CD4-positive, alpha-beta T cell treated with Interleukin-15 for 1 hour (primary cell): ENCODE results near the gene CLMN.

Source experiments
- DNase-seq: peaks from one replicate; pipeline ENCODE4 v3.0.0-alpha.2; 2020

CLMN gene

GRCh38 chr14:95235351-95235750 lies 84.4 kb downstream of the CLMN start:
- DNase-seq, result no peak

- no peak for DNase-seq
Measured at GRCh38 chr14:95234426-95234825, 85.3 kb downstream of the CLMN start.

DNA sequence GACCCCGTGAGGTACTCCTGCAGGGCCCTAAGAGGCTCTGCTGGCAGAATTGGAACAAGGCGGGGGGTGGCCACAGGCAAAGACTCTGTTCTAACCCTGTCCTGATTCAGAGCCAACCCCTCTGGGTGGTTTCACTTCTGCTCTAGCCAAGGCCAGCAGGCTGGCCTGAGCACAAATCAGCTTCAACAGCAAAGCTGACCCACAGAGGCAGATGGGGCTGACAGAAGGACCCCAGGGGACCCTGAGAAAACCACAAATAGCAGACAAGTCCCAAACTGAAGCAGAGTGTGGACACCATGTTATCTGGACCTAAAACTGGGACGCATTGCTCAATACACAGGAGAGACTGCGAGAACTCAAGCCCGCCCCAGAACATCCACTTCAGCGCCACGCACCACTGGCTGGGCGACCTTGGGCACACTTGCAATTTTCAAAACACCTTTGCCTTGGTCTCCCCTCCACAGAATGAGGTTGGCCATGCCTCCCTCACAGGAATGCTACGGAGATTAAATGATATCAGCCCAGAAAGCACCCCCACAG lies 85.9 kb downstream of the CLMN start:
- DNase-seq, result no peak

GRCh38 chr14:95232894-95233584 lies 86.7 kb downstream of the CLMN start:
- no peak for DNase-seq

DNA sequence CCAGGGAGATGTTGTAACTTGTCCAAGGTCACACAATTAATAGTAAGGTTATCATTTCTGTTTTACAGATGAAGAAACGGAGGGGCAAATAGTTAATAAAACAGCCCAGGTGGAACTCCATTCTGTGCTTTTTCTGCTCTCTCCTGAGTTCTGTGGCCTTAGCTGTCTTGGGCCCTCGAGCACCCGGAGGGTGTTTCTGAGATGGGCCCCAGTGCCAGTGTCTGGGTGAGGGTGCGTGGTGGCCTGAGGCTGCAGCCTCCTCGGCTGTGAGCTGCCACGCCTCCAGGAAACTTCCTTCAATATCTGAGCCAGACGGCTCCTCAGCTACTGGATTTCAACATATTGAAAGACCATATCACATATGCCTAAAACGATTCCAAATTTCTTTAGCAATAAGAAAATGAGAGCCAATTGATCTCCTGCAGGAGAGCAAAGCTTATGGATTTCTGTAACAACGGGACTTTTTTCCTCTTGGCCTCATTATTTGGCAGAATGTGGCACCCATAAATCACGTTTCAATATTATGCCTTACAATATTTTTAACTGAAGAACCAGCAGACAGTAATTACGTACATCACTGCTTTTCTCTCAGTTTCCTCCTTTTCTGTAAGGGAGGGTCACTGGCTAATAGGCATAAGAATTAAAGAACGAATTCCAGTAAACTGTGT lies 87.6 kb downstream of the CLMN start:
- DNase-seq, result no peak

DNA sequence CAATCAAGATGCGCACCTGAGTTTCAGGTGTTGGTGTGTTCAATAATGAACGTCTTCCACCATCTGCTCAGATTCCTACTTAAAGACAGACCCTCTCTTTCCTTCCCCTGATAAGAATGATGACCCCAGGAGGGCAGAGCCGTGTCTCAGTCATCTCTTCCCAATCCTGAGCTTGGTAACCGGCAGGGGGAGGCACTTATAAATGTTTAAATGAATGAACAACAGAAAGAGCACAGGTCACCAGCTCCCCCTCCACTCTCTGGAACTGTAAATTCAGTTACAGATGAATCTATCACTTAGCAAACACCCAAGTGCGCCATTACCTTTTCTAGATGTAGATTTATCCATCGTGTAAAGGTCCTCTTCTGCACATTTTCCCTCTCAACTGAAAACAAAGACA lies 90.0 kb downstream of the CLMN start:
- no peak for DNase-seq

DNA sequence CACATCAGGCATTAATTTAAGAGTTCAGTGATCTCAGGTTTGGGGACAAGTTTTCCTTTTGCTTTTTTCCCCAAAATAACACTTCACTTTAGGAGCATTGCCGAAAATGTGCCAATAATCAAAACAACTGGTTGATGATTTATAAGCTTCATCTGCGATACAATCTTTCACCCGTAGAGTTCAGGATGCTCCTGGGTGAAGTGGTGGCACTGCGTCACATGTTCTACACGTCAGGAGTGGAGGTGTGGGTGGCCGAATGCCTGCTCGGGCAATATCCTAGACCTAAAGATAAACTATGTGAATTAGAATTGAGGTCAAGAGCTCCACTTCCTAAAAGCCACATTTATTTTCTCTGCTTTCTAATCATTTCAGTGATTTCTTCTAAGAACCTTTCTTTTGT lies 91.5 kb downstream of the CLMN start:
- DNase-seq, result no peak

DNA sequence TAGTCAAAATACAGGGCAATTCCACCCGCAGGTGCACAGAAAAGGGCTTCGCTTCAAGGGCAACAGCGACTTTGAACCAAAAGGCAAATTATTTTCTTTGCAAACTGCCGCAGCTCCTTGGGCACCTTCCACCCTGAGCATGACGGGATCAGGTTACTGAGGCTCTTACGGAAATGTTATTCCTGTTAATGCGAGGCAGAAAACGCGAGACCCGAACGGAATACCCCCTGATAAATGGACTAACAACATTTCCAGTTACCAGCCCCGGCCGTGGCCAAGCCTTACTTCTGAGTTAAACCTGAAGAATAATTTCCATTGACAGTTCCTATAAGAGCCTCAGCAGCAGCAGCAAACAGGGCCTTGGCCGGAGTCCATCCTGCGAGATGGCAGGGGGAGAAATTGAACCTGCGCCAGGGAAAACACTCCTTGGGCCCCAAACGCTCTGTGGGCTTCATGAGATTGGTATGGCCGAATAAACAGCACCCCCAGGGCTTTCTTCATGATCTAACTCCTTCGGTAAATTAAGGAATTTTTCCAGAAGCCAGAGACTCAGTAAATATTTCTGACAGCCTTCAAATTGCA lies 92.3 kb downstream of the CLMN start:
- DNase-seq, result no peak

DNA sequence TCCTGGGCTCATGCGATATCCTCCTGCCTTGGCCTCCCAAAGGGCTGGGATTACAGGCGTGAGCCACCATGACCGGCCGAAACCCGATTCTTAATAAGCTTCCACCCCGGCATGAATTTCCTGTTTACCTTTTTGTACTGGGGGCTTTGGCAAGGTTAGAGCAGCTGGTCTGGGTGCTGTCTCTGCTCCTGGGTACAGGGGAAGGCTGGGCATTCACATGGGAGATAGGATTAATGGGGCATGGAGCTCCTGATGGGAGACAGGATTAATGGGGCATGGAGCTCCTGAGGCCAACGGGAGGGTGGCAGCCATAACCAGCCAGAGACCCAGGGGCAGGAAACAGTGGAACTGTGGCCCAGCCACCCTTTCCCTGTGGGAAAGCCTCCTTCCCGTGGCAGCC lies 92.9 kb downstream of the CLMN start:
- no peak for DNase-seq

DNA sequence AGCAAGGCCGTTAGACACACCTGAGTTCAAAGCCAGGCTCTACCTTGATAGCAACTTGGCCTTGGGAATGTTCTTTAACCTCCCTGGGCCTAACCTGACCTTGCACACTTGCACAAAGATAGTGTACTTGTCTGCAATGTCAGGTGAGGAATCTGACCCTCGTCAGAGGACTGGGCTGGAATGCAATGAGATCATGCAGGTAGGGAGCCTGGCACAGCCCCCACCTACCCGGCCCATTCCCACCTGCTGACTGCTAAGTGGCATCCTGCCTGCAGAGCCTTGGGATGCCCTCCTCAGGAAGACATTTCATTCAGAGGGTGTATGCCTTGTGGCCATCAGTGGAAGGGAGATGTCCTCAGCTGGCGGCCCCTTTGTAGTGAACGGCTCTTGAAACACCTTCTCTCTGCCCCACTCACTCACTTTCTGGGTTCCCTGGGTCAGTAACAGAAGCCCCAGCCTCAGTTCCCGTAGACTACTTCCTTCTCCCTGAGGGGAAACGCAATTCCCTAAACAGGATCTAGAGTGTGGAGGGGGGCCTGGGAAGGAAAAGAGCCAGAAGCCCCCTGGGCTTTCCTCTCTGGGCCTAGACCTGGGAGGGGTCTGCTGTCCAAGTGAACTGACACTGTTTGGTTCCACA lies 94.3 kb downstream of the CLMN start:
- DNase-seq, result no peak

DNA sequence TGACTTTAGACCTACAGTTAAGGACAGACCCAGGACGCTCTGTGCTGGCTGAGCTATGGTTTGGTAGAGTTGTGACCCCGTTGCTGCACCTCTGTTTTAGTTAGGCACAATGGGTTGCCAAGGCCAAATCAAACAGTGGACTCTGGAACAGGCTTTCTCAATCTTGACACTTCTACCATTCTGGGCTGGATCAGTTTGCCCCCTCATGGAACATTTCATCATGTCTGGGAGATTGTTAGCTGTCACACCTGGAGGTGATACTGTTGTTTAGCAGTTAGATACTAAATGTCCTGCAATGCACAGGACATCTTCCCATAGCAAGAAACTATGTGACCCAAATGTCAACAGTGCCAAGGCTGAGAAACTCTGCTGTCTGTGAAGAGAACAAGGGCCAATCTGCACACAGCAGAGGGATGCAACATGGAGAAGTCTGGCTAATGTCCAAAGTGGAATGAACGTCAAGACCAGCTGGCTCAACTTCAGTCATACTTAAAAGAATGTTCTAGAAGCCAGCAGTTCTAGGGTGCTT lies 96.8 kb downstream of the CLMN start:
- no peak for DNase-seq

DNA sequence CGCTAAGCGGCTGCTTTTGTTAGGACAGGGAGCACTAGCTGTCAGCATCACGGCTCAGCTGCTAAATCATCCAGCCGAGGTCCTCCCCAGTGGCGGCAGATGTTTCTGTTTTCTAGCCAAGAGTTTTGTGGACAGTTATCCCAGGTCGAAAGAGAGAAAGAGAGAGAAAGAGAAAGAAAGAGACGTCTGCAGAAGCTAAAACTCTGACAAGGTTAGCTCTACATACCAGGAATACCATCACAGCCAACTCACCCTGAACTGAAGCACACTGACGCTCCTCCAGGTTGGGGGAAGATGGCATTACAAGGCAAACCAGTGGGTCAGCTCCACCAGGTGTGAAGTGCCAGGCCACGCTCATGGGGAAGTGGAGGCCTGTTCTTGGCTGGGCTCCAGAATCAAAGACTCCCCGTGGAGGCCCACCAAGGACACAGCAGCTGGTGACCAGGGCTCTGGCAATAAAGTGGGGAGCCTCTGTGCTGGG lies 97.5 kb downstream of the CLMN start:
- DNase-seq, result no peak

GRCh38 chr14:95221531-95221930 lies 98.2 kb downstream of the CLMN start:
- DNase-seq, result no peak

DNA sequence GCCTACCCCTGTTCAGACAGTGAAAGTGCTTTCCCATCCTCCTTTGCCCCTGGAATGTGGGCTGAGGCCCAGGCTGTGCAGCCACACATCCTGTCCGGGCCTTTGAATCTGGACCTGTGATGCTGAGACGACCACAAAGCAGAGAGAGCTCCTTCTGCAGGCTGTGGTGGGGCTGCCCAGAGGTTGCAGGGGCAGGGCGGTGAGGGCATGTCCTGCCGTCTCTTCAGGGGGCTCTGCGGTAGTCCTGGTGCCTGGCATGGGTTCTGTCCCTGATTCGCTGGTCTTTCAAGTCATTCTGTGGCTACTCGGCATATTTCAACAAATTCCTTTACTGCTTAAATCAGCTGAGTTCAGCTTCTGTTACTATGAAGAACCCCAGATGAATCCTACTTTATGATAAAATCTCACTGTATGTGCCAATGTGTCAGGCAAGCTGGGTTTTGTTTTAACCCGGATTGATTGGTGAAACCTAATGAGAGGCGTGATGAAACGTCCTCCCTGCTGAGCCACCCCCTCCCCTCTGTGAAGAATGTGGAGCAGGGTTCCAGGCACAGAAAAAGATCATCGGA lies 99.0 kb downstream of the CLMN start:
- DNase-seq, result no peak

- no peak for DNase-seq
Measured at GRCh38 chr14:95218472-95219193, 101.1 kb downstream of the CLMN start.

- DNase-seq, result no peak
Measured at GRCh38 chr14:95218006-95218405, 101.7 kb downstream of the CLMN start.

DNA sequence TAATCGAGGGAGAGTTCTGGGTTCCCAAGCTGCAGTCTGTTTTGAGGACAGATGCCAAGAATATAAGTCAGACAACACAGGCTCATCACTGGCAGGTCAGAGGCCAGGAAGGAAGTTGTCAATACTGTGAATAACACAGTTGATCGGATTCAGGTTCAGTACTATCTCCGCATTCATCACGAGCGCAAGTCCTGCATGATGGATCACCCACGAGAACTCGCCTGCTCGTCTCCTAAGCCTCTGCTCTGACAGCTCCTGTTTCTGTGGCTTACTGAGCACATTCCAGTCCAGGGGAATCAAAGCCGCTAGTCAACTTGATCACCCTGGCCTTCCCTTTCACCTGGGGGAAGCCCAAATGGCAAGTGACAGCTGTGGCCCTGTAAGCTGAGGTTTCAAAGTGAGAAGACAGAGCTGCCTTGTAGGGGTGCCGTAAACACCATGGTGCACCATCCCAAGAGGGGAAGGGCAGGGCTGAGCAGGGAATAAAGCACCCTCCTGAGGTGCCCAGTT lies 102.3 kb downstream of the CLMN start:
- no peak for DNase-seq

DNA sequence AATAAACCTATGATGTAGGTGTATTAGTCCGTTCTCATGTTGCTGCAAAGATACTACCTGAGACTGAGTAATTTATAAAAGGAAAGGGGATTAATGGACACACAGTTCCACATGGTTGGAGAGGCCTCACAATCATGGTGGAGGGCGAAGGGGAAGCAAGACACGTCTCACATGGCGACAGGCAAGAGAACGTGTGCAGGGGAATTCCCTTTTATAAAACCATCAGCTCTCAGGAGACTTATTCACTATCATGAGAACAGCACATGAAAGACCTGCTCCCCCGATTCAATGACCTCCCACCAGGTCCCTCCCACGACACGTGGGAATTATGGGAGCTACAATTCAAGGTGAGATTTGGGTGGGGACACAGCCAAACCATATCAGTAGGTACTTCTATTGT lies 103.7 kb downstream of the CLMN start:
- DNase-seq, result no peak

DNA sequence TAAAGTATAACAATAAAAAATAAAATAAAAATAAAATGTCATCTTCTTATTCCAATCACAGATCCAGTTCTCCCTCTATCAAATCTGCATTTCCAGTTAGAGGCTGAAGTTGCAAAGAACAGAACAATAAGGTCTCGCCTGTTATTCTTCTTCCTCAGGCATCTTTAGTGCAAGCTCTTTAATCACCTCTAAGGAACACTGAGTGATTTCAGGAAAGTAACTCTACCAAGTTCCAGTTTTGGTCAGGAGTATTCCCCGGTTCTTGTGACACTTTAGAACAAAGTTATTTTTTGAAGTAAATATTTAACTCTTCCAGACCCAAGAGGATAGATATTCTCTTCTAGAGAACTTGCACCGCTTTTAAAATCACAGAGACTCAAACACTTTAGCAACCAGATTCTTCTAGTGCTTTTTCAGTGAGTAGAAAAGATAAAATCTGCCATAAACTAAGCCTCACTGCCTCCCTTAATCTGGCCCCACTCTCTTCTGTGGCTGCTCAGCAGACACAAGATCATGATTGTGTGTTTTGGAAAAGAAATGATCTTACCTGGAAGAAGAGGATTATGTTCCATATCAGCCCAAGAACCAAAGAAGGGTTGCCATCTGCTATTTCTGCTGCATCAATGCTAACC lies 104.5 kb downstream of the CLMN start:
- no peak for DNase-seq

DNA sequence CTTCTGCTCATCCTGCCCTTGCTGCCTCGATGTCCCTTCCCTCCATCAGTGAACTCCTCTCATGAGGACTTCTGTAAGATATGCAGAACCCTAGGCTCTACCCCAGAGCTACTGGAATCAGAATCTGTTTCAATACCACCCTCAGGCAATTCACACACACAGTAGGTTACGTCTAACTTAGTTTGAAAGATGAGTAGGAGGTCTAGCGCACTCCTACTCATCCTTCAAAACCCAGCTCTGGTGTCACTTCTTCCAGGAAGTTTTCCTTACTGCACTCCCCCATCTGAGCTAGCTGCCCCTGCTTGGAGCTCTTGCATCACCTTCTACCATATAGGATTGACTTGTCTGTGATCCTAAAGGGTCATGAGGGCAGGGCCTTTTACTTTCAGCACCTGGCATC lies 105.9 kb downstream of the CLMN start:
- no peak for DNase-seq

DNA sequence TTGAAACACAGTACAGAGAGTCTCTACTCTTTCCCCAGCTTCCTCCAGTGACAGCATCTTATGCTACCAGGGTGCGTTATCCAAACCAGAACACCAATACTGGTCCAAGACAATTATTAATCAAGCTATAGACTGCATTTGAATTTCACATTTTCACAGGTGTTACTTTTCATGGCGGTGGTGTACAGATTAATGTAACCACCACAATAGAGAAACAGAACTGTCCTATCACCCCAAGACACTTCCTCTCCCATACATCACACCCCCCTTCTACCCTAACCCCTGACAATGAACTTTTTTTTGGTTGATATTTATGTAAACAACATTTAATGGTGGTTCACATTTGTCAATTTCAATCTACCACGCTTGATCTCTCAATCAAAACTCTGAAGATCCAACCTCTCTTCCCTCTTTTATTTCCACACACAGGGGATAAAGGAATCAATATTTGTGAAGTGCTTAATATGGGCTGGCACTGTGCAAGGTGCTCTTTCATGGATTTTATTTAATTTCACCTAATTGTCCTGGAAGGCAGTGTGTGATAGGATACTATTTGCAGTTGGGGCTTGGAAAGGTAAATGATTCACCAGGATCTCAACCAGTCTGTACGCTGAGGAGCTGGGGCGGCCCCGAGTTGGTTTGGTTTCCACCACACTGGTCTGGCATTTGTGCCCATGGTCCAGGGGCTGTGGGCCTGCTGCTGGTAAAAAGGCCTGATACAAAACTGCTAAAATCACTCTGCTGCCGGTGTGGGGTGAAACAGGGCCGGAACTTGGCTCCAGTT lies 107.8 kb downstream of the CLMN start:
- DNase-seq, result no peak
